T-cell (primary cell): Measurements from ENCODE around the gene SMIM10. TPM values are rescaled to one million over a fixed set of nuclear protein-coding genes. Genes with fewer than 3 reads are reported as not detected.
A peak's percentile ranks its signal among the peaks of the same experiment; 100 is the strongest.
"Not testable (repeated sequence)": the region's sequence is repeated elsewhere in the genome, so short reads cannot be mapped to it uniquely, and the experiment has no call there.

Experiments
- ATAC-seq, 4 experiments: fragments of 200-7000 bp in 3 of 4; fragments of 150-1000 bp in 1 of 4; cut with Tn5 transposase; replicated peaks in 1 of 4; 1 replicate in 3 of 4; 2 replicates in 1 of 4; pipeline ENCODE4 v1.10.0; 2021; ENCODE audit warnings: moderate library complexity in 3 of 4, mild to moderate bottlenecking in 2 of 4, moderate number of reproducible peaks in 1 of 4
- CTCF ChIA-PET, 2 donors: fragments of 300-600 bp; sonication (Branson Sonifier 250); formaldehyde crosslinking; loops; one replicate each; lab custom pipeline; 2022; ENCODE audit warnings: antibody characterized with exemption in 2 of 2; lab: Charles Lee
- POLR2A ChIA-PET, 2 donors: fragments of 300-600 bp; sonication (Branson Sonifier 250); formaldehyde crosslinking; loops; one replicate each; lab custom pipeline; 2022; ENCODE audit warnings: antibody characterized with exemption in 2 of 2; lab: Charles Lee
- DNase-seq, 35 experiments: peaks; one replicate each; pipeline versions ENCODE4 v3.0.0 to v3.0.0-alpha.2; 2013 to 2023
- H3K27ac ChIP-seq: one replicate; pipeline ENCODE4 v1.5.1; 2013; ENCODE audit warnings: low read length
- H3K27me3 ChIP-seq, 2 experiments: replicated peaks in 1 of 2; 1 replicate in 1 of 2; 2 replicates in 1 of 2; pipeline versions ENCODE4 v1.6.1 to v1.7.0; 2013; ENCODE audit warnings: low read length in 1 of 2, mixed read lengths in 1 of 2; ENCODE audit not compliant: control insufficient read depth in 2 of 2, insufficient read depth in 2 of 2; ENCODE audit errors: extremely low read depth in 1 of 2
- H3K36me3 ChIP-seq, 2 donors: 1 replicate in 1 of 2; 2 replicates in 1 of 2; pipeline versions ENCODE4 v1.6.1 to v1.7.0; 2013; ENCODE audit warnings: low read length in 1 of 2; ENCODE audit not compliant: control insufficient read depth in 2 of 2, insufficient read depth in 1 of 2; ENCODE audit errors: extremely low read depth in 1 of 2
- H3K4me1 ChIP-seq, 2 experiments: 1 replicate in 1 of 2; 2 replicates in 1 of 2; pipeline versions ENCODE4 v1.6.1 to v1.7.0; 2013; ENCODE audit warnings: low read length in 2 of 2, mixed read lengths in 1 of 2; ENCODE audit not compliant: insufficient read depth in 2 of 2, control insufficient read depth in 1 of 2; ENCODE audit errors: extremely low read depth in 1 of 2
- H3K4me3 ChIP-seq, 2 donors: 1 replicate in 1 of 2; 2 replicates in 1 of 2; pipeline versions ENCODE4 v1.5.1 to v1.7.0; 2013; ENCODE audit warnings: mild to moderate bottlenecking in 2 of 2, low read length in 1 of 2, moderate library complexity in 1 of 2; ENCODE audit not compliant: control insufficient read depth in 1 of 2; ENCODE audit errors: extremely low read depth in 1 of 2
- H3K9me3 ChIP-seq: 2 replicates; pipeline ENCODE4 v1.7.0; 2013
- H3K27ac Mint-ChIP-seq, 2 donors: one replicate each; pipeline ENCODE4 v1.8.0; 2020 to 2021; ENCODE audit warnings: mild to moderate bottlenecking in 2 of 2, mixed read lengths in 2 of 2
- H3K27me3 Mint-ChIP-seq, 2 donors: one replicate each; pipeline ENCODE4 v1.8.0; 2021 to 2022; ENCODE audit warnings: mixed read lengths in 2 of 2
- H3K36me3 Mint-ChIP-seq: one replicate; pipeline ENCODE4 v1.8.0; 2021; ENCODE audit warnings: mixed read lengths
- H3K4me1 Mint-ChIP-seq, 3 donors: one replicate each; pipeline ENCODE4 v1.8.0; 2020 to 2022; ENCODE audit warnings: mixed read lengths in 3 of 3, mild to moderate bottlenecking in 1 of 3
- H3K4me3 Mint-ChIP-seq, 3 donors: one replicate each; pipeline ENCODE4 v1.8.0; 2020 to 2022; ENCODE audit warnings: mild to moderate bottlenecking in 3 of 3, mixed read lengths in 3 of 3, moderate library complexity in 3 of 3
- H3K9me3 Mint-ChIP-seq, 3 donors: one replicate each; pipeline ENCODE4 v1.8.0; 2020 to 2022; ENCODE audit warnings: mixed read lengths in 3 of 3
- WGBS: methylation state at CpG from one replicate; pipeline ENCODE4 v1.1.5; 2013; ENCODE audit warnings: missing lambda C conversion rate; ENCODE audit not compliant: insufficient coverage; 5-methylcytosine and 5-hydroxymethylcytosine counted together
- total RNA-seq, 35 experiments: library from RNA in 6 of 35; stranded (reverse) in 6 of 35; fragments of 120-200 nt in 1 of 35; gene quantifications; one replicate each; pipeline versions ENCODE4 v1.2.1 to v1.2.4 and lab custom pipeline; 2013 to 2026

Gene SMIM10
- total RNA-seq (not detected), total RNA-seq (lab: John Stamatoyannopoulos, UW) (0 to 2.1 (median 0.05) reads per million in 29 experiments)
- total RNA-seq (2013): not detected

DNA sequence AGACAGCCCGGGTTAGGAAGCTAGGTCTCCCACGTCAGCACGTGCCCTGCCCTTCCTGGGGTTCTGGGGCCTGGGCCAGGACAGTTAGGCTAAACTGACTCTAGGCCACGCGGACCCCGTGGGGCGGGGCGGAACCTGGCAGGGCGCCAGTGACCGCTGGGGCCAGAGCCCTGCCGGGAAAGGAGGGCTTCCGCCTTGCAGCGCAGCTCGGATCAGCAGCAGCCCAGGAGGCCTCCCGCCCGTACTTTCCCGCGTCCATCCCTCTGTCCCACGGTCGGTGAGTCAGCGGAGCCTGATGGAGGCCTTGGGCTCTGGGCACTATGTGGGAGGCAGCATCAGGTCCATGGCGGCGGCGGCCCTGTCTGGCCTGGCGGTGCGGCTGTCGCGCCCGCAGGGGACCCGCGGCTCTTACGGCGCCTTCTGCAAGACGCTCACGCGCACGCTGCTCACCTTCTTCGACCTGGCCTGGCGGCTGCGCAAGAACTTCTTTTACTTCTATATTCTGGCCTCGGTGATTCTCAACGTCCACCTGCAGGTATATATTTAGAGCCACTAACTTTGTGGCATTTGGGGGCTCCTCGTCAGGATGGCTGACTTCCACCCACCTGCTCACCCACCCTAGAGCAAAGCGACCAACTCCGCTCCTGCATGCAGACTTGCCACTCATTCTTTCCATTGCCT lies at the start of gene SMIM10:
TSS of gene SMIM10 (plus strand) at position 191 of the 681 bp plus-strand sequence. CDS start at position 296, 105 bp downstream.
- Mint-ChIP-seq H3K9me3 (no peaks in the 10 kb centered on the region), H3K4me3 (peak within 1 kb of the TSS; percentile 60 to 63 (median 62)), H3K27me3 (peaks cover 31 to 35% of the 10 kb centered on the region in 2 donors), H3K4me1 (peaks cover 0 to 9% (median 7%) of the 10 kb centered on the region in 3 donors), H3K36me3 (no peaks in the 10 kb centered on the region), H3K27ac (peak within 1 kb of the TSS in 1 of 2 donors; percentile 55)
- DNase-seq: peak in 10 of 35 experiments; percentile 0 to 22 (median 4)
- Histone ChIP-seq H3K27ac (no peak within 1 kb of the TSS), H3K9me3 (no peaks in the 10 kb centered on the region), H3K4me1 (peaks cover 0 to 9% of the 10 kb centered on the region in 2 experiments), H3K4me3 (peak within 1 kb of the TSS; percentile 23 to 35), H3K27me3 (peaks cover 0 to 22% of the 10 kb centered on the region in 2 experiments), H3K36me3 (no peaks in the 10 kb centered on the region)
- ChIA-PET CTCF (interaction anchor here in 1 of 2 donors (0.7 kb wide), 2 partner anchors 92 to 95 kb away, joined by 3 read pairs; no protein-coding TSS in a partner anchor), POLR2A (no interaction called here)
- peak in 3 of 4 experiments; percentile 23 to 52 (median 44) for ATAC-seq
- WGBS: 4% methylated on average over 5 of the region's 45 CpGs

DNA sequence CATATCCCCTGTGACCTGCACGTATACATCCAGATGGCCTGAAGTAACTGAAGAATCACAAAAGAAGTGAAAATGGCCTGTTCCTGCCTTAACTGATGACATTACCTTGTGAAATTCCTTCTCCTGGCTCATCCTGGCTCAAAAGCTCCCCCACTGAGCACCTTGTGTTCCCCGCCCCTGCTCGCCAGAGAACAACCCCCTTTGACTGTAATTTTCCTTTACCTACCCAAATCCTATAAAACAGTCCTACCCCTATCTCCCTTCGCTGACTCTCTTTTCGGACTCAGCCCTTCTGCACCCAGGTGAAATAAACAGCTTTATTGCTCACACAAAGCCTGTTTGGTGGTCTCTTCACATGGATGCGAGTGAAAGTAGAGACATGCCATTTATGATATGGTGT lies 44.4 kb upstream of the SMIM10 start:
- H3K4me3 Mint-ChIP-seq, H3K9me3 ChIP-seq, H3K4me1 Mint-ChIP-seq, H3K4me1 ChIP-seq, H3K4me3 ChIP-seq, H3K9me3 Mint-ChIP-seq, ATAC-seq, CTCF ChIA-PET, POLR2A ChIA-PET, H3K27me3 Mint-ChIP-seq, DNase-seq, H3K27ac Mint-ChIP-seq, H3K36me3 ChIP-seq, H3K27ac ChIP-seq, H3K36me3 Mint-ChIP-seq, H3K27me3 ChIP-seq: not testable (repeated sequence)
- no CpG with 5 or more reads among the region's 6 CpGs for WGBS

DNA sequence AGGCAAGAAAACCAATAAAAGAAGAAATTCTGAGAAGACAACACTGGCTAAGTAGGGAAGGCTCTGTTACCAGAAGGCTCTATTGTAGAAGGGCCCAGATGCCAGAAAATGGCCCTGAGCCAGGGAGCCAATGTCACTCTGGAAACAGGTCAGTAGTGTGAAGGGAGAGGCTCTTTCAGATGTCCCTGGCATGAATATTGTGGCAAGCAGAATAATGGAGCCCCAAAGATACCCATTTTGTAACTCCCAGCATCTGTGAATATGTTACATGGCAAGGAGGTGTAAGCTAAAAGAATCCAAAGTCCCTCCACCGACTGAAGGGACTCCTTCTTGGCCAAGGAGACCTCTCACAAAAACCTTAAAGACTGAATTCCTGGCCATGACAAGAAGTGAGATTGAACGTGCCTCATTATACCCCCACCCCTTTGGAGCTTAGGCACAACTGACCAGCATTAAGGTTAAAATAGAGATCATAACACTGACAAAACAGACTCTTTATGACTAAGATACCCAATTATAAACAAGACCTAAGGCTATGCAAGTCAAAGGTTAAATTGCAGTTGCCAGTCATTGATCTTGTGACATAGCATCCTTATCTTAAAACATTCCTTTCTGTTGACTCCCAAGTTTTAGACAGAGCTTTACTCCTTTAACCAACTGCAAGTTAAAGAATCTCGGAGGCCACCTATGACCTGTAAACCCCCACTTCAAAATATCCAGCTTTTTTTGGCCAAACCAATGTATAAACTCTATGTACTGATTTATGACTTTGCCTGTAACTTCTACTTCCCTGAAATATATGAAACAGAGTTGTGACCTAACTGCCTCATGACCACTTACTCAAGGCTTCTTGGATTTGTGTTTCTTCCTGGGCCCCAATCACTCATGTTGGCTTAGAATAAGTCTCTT lies 42.2 kb upstream of the SMIM10 start:
- Mint-ChIP-seq H3K9me3 (no peaks in the 10 kb centered on the region), H3K27ac (no peak overlapping the region), H3K4me1 (no peaks in the 10 kb centered on the region), H3K36me3 (no peaks in the 10 kb centered on the region), H3K27me3 (peaks cover 0 to 6% of the 10 kb centered on the region in 2 donors), H3K4me3 (no peak overlapping the region)
- no peak overlapping the region for H3K4me3 ChIP-seq
- H3K36me3 ChIP-seq: no peaks in the 10 kb centered on the region
- no peaks in the 10 kb centered on the region for H3K4me1 ChIP-seq
- ChIA-PET POLR2A (no interaction called here), CTCF (interaction anchor here in 1 of 2 donors (0.7 kb wide), 1 partner anchor 34 kb away, joined by 4 read pairs; no protein-coding TSS in a partner anchor)
- H3K27me3 ChIP-seq: no peaks in the 10 kb centered on the region
- H3K27ac ChIP-seq: no peak overlapping the region
- WGBS: no CpG with 5 or more reads among the region's 3 CpGs
- ATAC-seq (no peak), DNase-seq (no peak)
- H3K9me3 ChIP-seq: no peaks in the 10 kb centered on the region

GRCh38 chrX:134949271-134949670 lies 41.5 kb upstream of the SMIM10 start:
- H3K4me1 Mint-ChIP-seq: no peaks in the 10 kb centered on the region
- no peak overlapping the region for H3K4me3 ChIP-seq
- no CpG with 5 or more reads among the region's 3 CpGs for WGBS
- ChIA-PET POLR2A (no interaction called here), CTCF (no interaction called here)
- H3K36me3 ChIP-seq: no peaks in the 10 kb centered on the region
- no peak overlapping the region for H3K27ac ChIP-seq
- H3K27ac Mint-ChIP-seq: no peak overlapping the region
- DNase-seq (no peak), ATAC-seq (no peak)
- no peaks in the 10 kb centered on the region for H3K36me3 Mint-ChIP-seq
- H3K4me1 ChIP-seq: no peaks in the 10 kb centered on the region
- H3K9me3 Mint-ChIP-seq: no peaks in the 10 kb centered on the region
- H3K4me3 Mint-ChIP-seq: no peak overlapping the region
- no peaks in the 10 kb centered on the region for H3K27me3 ChIP-seq
- H3K27me3 Mint-ChIP-seq: peaks cover 0 to 4% of the 10 kb centered on the region in 2 donors
- H3K9me3 ChIP-seq: no peaks in the 10 kb centered on the region

DNA sequence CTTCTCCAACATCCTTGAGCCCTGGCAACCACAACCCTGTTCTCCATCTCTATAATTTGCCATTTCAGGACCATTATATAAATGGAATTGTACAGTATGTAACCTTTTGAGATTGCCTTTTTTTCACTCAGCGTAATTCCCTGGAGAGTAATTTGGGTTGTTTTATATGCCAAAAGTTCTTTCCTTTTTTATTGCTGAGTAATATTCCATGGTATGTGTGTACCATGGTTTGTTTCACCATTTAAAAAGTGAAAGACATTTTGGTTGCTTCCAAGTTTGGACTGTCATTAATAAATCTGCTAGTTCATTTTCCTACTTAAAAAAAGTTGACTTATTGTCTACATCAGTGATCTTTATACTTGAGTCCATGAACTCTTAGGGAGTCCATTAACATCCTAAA lies 33.0 kb upstream of the SMIM10 start:
- ATAC-seq: no peak
- no peak overlapping the region for H3K27ac ChIP-seq
- H3K36me3 ChIP-seq: no peaks in the 10 kb centered on the region
- CTCF ChIA-PET: no interaction called here
- H3K4me3 ChIP-seq: no peak overlapping the region
- Mint-ChIP-seq H3K36me3 (no peaks in the 10 kb centered on the region), H3K27me3 (peaks cover 5 to 22% of the 10 kb centered on the region in 2 donors), H3K27ac (no peak overlapping the region), H3K4me3 (no peak overlapping the region), H3K9me3 (no peaks in the 10 kb centered on the region), H3K4me1 (no peaks in the 10 kb centered on the region)
- no peaks in the 10 kb centered on the region for H3K27me3 ChIP-seq
- POLR2A ChIA-PET: no interaction called here
- WGBS: no CpG with 5 or more reads among the region's 1 CpG
- no peak for DNase-seq
- no peaks in the 10 kb centered on the region for H3K4me1 ChIP-seq
- no peaks in the 10 kb centered on the region for H3K9me3 ChIP-seq

- peaks cover 13 to 30% of the 10 kb centered on the region in 2 donors for H3K27me3 Mint-ChIP-seq
- CTCF ChIA-PET, H3K4me3 ChIP-seq, H3K4me1 ChIP-seq, DNase-seq, ATAC-seq, H3K36me3 ChIP-seq, H3K4me1 Mint-ChIP-seq, H3K9me3 Mint-ChIP-seq, H3K27ac ChIP-seq, H3K4me3 Mint-ChIP-seq, H3K36me3 Mint-ChIP-seq, H3K27ac Mint-ChIP-seq, H3K9me3 ChIP-seq, POLR2A ChIA-PET, H3K27me3 ChIP-seq: not testable (repeated sequence)
- no CpG with 5 or more reads among the region's 26 CpGs for WGBS
Measured at GRCh38 chrX:134960366-134960765, 30.4 kb upstream of the SMIM10 start.
